ENCODE measurements around the gene ELOVL5. TPM values are rescaled to one million over a fixed set of nuclear protein-coding genes. Genes with fewer than 3 reads are reported as not detected.

ELOVL5 gene
- total and polyA plus RNA-seq, 4 experiments from 2014 or later: 108 to 125 (median 109) TPM

- Mint-ChIP-seq H3K9me3 (peaks cover 0 to 3% (median 0%) of the 10 kb centered on the region in 8 donors), H3K4me3 (no peak overlapping the region), H3K4me1 (no peaks in the 10 kb centered on the region), H3K27ac (no peak overlapping the region), H3K27me3 (peaks cover 6 to 7% of the 10 kb centered on the region in 2 donors), H3K36me3 (no peaks in the 10 kb centered on the region)
- no peak overlapping the region for H3K4me3 ChIP-seq (ENCODE audit: low read length in 2 of 2)
- no peaks in the 10 kb centered on the region for H3K4me1 ChIP-seq (ENCODE audit: insufficient read depth, low read length)
- DNase-seq: no peak
- H3K27ac ChIP-seq (ENCODE audit: low read depth, low read length): no peak overlapping the region
- H3K36me3 ChIP-seq (ENCODE audit: insufficient read depth, low read length): no peaks in the 10 kb centered on the region
- no peaks in the 10 kb centered on the region for H3K9me3 ChIP-seq (ENCODE audit: control insufficient read depth in 1 of 2, low read length in 2 of 2)
- POLR2A ChIA-PET (ENCODE audit: partially characterized antibody): no interaction called here
- no peaks in the 10 kb centered on the region for H3K27me3 ChIP-seq (ENCODE audit: insufficient read depth, low read length)
- CTCF ChIA-PET (ENCODE audit: partially characterized antibody): no interaction called here
- intact Hi-C loops (cut with micrococcal nuclease): no loop called here
Observed at GRCh38 chr6:53382421-53382820, 33.7 kb upstream of the ELOVL5 start.

- Mint-ChIP-seq H3K36me3 (no peaks in the 10 kb centered on the region), H3K4me3 (no peak overlapping the region), H3K9me3 (no peaks in the 10 kb centered on the region), H3K4me1 (no peaks in the 10 kb centered on the region), H3K27ac (no peak overlapping the region), H3K27me3 (peaks cover 3% of the 10 kb centered on the region in 2 donors)
- no peak for DNase-seq
- H3K27me3 ChIP-seq (ENCODE audit: insufficient read depth, low read length): no peaks in the 10 kb centered on the region
- H3K4me3 ChIP-seq (ENCODE audit: low read length in 2 of 2): no peak overlapping the region
- CTCF ChIA-PET (ENCODE audit: partially characterized antibody): no interaction called here
- POLR2A ChIA-PET (ENCODE audit: partially characterized antibody): no interaction called here
- no peak overlapping the region for H3K27ac ChIP-seq (ENCODE audit: low read depth, low read length)
- intact Hi-C loops (cut with micrococcal nuclease): no loop called here
- H3K4me1 ChIP-seq (ENCODE audit: insufficient read depth, low read length): no peaks in the 10 kb centered on the region
- H3K36me3 ChIP-seq (ENCODE audit: insufficient read depth, low read length): no peaks in the 10 kb centered on the region
- H3K9me3 ChIP-seq (ENCODE audit: control insufficient read depth in 1 of 2, low read length in 2 of 2): no peaks in the 10 kb centered on the region
Observed at GRCh38 chr6:53378208-53378607, 29.5 kb upstream of the ELOVL5 start.

GRCh38 chr6:53377793-53378192, 29.0 kb upstream of the ELOVL5 start:
- no peaks in the 10 kb centered on the region for H3K9me3 Mint-ChIP-seq
- H3K36me3 Mint-ChIP-seq: no peaks in the 10 kb centered on the region
- ChIA-PET POLR2A (ENCODE audit: partially characterized antibody) (no interaction called here), CTCF (ENCODE audit: partially characterized antibody) (no interaction called here)
- no peak overlapping the region for H3K4me3 Mint-ChIP-seq
- no peak overlapping the region for H3K27ac ChIP-seq (ENCODE audit: low read depth, low read length)
- no peaks in the 10 kb centered on the region for H3K4me1 Mint-ChIP-seq
- intact Hi-C loops (cut with micrococcal nuclease): no loop called here
- DNase-seq: no peak
- H3K4me1 ChIP-seq (ENCODE audit: insufficient read depth, low read length): no peaks in the 10 kb centered on the region
- H3K36me3 ChIP-seq (ENCODE audit: insufficient read depth, low read length): no peaks in the 10 kb centered on the region
- no peaks in the 10 kb centered on the region for H3K9me3 ChIP-seq (ENCODE audit: control insufficient read depth in 1 of 2, low read length in 2 of 2)
- no peaks in the 10 kb centered on the region for H3K27me3 ChIP-seq (ENCODE audit: insufficient read depth, low read length)
- peaks cover 3% of the 10 kb centered on the region in 2 donors for H3K27me3 Mint-ChIP-seq
- no peak overlapping the region for H3K27ac Mint-ChIP-seq
- H3K4me3 ChIP-seq (ENCODE audit: low read length in 2 of 2): no peak overlapping the region

GRCh38 chr6:53377289-53377688, 28.5 kb upstream of the ELOVL5 start:
- H3K27ac Mint-ChIP-seq: no peak overlapping the region
- H3K9me3 Mint-ChIP-seq: no peaks in the 10 kb centered on the region
- no peak overlapping the region for H3K4me3 Mint-ChIP-seq
- intact Hi-C loops (cut with micrococcal nuclease): no loop called here
- DNase-seq: no peak
- H3K27me3 ChIP-seq (ENCODE audit: insufficient read depth, low read length): no peaks in the 10 kb centered on the region
- H3K9me3 ChIP-seq (ENCODE audit: control insufficient read depth in 1 of 2, low read length in 2 of 2): no peaks in the 10 kb centered on the region
- H3K4me1 Mint-ChIP-seq: no peaks in the 10 kb centered on the region
- H3K27me3 Mint-ChIP-seq: peaks cover 3% of the 10 kb centered on the region in 2 donors
- no peak overlapping the region for H3K4me3 ChIP-seq (ENCODE audit: low read length in 2 of 2)
- ChIA-PET POLR2A (ENCODE audit: partially characterized antibody) (no interaction called here), CTCF (ENCODE audit: partially characterized antibody) (no interaction called here)
- no peaks in the 10 kb centered on the region for H3K36me3 Mint-ChIP-seq
- no peaks in the 10 kb centered on the region for H3K36me3 ChIP-seq (ENCODE audit: insufficient read depth, low read length)
- H3K4me1 ChIP-seq (ENCODE audit: insufficient read depth, low read length): no peaks in the 10 kb centered on the region
- H3K27ac ChIP-seq (ENCODE audit: low read depth, low read length): no peak overlapping the region

GRCh38 chr6:53376661-53377226, 28.0 kb upstream of the ELOVL5 start:
- H3K9me3 ChIP-seq (ENCODE audit: control insufficient read depth in 1 of 2, low read length in 2 of 2): no peaks in the 10 kb centered on the region
- Mint-ChIP-seq H3K27me3 (peaks cover under 1 to 3% of the 10 kb centered on the region in 2 donors), H3K4me1 (no peaks in the 10 kb centered on the region), H3K4me3 (no peak overlapping the region), H3K9me3 (no peaks in the 10 kb centered on the region), H3K27ac (no peak overlapping the region), H3K36me3 (no peaks in the 10 kb centered on the region)
- no peaks in the 10 kb centered on the region for H3K36me3 ChIP-seq (ENCODE audit: insufficient read depth, low read length)
- CTCF ChIA-PET (ENCODE audit: partially characterized antibody): no interaction called here
- no peak overlapping the region for H3K4me3 ChIP-seq (ENCODE audit: low read length in 2 of 2)
- intact Hi-C loops (cut with micrococcal nuclease): no loop called here
- H3K4me1 ChIP-seq (ENCODE audit: insufficient read depth, low read length): no peaks in the 10 kb centered on the region
- H3K27me3 ChIP-seq (ENCODE audit: insufficient read depth, low read length): no peaks in the 10 kb centered on the region
- POLR2A ChIA-PET (ENCODE audit: partially characterized antibody): no interaction called here
- no peak for DNase-seq
- H3K27ac ChIP-seq (ENCODE audit: low read depth, low read length): no peak overlapping the region

GRCh38 chr6:53375847-53376246, 27.1 kb upstream of the ELOVL5 start:
- DNase-seq: no peak
- H3K36me3 ChIP-seq (ENCODE audit: insufficient read depth, low read length): no peaks in the 10 kb centered on the region
- H3K27ac Mint-ChIP-seq: no peak overlapping the region
- H3K27me3 Mint-ChIP-seq: peaks cover 0 to 3% of the 10 kb centered on the region in 2 donors
- H3K36me3 Mint-ChIP-seq: no peaks in the 10 kb centered on the region
- H3K9me3 ChIP-seq (ENCODE audit: control insufficient read depth in 1 of 2, low read length in 2 of 2): no peaks in the 10 kb centered on the region
- ChIA-PET CTCF (ENCODE audit: partially characterized antibody) (interaction anchor here (0.6 kb wide), 1 partner anchor 185 kb away, joined by 3 read pairs; no protein-coding TSS in a partner anchor), POLR2A (ENCODE audit: partially characterized antibody) (no interaction called here)
- H3K27me3 ChIP-seq (ENCODE audit: insufficient read depth, low read length): no peaks in the 10 kb centered on the region
- intact Hi-C loops (cut with micrococcal nuclease): no loop called here
- H3K27ac ChIP-seq (ENCODE audit: low read depth, low read length): no peak overlapping the region
- no peaks in the 10 kb centered on the region for H3K4me1 ChIP-seq (ENCODE audit: insufficient read depth, low read length)
- H3K4me1 Mint-ChIP-seq: no peaks in the 10 kb centered on the region
- no peak overlapping the region for H3K4me3 ChIP-seq (ENCODE audit: low read length in 2 of 2)
- H3K4me3 Mint-ChIP-seq: no peak overlapping the region
- no peaks in the 10 kb centered on the region for H3K9me3 Mint-ChIP-seq

GRCh38 chr6:53373638-53374037, 24.9 kb upstream of the ELOVL5 start:
- CTCF ChIA-PET (ENCODE audit: partially characterized antibody): interaction anchor here (0.8 kb wide), 1 partner anchor 11 kb away, joined by 3 read pairs; no protein-coding TSS in a partner anchor

More at GRCh38 chr6:53373638-53374037, 24.9 kb upstream of the ELOVL5 start:
- Mint-ChIP-seq H3K4me1 (peaks cover 9 to 13% (median 9%) of the 10 kb centered on the region in 4 donors), H3K36me3 (no peaks in the 10 kb centered on the region), H3K27ac (no peak overlapping the region), H3K27me3 (peaks cover 0 to 2% of the 10 kb centered on the region in 2 donors), H3K9me3 (no peaks in the 10 kb centered on the region), H3K4me3 (no peak overlapping the region)
- no peak overlapping the region for H3K4me3 ChIP-seq (ENCODE audit: low read length in 2 of 2)
- intact Hi-C loops (cut with micrococcal nuclease): no loop called here
- DNase-seq: no peak
- no peak overlapping the region for H3K27ac ChIP-seq (ENCODE audit: low read depth, low read length)
- no peaks in the 10 kb centered on the region for H3K36me3 ChIP-seq (ENCODE audit: insufficient read depth, low read length)
- H3K27me3 ChIP-seq (ENCODE audit: insufficient read depth, low read length): no peaks in the 10 kb centered on the region
- POLR2A ChIA-PET (ENCODE audit: partially characterized antibody): no interaction called here
- H3K4me1 ChIP-seq (ENCODE audit: insufficient read depth, low read length): peaks cover 12% of the 10 kb centered on the region
- no peaks in the 10 kb centered on the region for H3K9me3 ChIP-seq (ENCODE audit: control insufficient read depth in 1 of 2, low read length in 2 of 2)
